GM12865 (cell line): Measurements from ENCODE around the gene PLPP7.

Source experiments
- DNase-seq: peaks from one replicate; pipeline ENCODE4 v3.0.0; 2010; ENCODE audit warnings: low read depth
- H3K4me3 ChIP-seq: 2 replicates; pipeline ENCODE4 v1.5.1; 2011; ENCODE audit warnings: mild to moderate bottlenecking, low read depth, low read length, control low read depth
- CTCF ChIP-seq: IDR thresholded peaks from 2 replicates; pipeline ENCODE4 v1.5.1; 2011; ENCODE audit warnings: low read length, control low read depth, low read depth, inconsistent platforms; ENCODE audit not compliant: insufficient read depth; ENCODE audit errors: missing control alignments

The PLPP7 gene

DNA sequence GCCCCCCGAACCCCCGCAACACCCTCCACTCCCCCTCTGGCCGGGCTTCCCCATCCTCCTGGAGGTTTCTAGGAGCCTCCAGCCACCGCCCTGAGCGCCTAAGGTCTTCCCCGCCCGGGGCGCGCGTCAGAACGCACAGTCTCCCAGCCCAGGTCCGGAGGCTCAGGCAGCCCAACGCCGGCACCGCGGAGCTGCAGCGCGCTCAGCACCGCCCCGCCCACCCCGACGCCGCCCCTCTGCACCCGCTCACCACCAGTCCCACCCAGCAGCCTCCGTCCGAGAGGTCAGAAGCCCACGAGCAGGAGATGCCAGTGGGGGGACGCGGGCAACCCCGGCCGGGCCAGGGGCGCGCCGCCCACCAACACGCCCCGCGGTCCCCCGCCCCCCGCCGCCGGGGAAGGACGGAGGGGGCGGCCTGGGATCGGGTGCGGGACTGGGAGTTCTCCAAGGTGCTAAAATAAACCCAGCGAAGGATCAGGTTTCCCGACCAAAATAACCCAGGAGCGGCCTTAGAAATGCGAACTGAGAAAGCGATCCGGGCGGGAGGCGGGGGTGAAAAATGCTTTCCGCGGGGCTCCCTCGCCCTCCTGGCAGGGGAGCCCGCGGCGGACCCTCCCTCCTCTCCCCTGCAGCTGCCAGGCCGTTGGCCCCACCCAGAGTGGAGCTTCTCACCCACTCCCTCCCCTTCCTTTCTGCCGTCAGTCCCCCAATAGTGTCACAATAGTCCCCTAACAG is 6.7 kb upstream of the PLPP7 start:
- DNase-seq, result no peak
- no peak overlapping the region for H3K4me3 ChIP-seq
- no peak for TF ChIP-seq CTCF

DNA sequence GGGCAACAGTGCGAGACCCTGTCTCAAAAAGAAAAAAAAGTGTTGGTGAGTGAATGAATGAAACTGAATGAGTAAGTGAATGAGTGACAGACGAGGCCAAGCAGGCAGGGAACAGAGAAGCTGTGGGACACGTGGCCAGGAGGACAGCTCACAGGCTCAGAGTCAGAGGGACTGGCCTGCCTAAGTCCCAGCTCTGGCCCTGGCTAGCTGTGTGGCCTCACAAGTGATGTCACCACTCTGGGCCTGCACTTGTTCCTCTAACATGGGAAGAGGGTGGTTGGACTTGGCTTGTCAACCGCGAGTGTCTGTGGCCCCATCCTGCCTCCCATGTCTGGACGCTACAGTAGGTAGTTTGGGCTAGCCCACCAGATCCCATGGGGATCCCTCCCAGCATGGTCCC is 4.7 kb upstream of the PLPP7 start:
- DNase-seq, result no peak
- no peak overlapping the region for H3K4me3 ChIP-seq
- no peak for TF ChIP-seq CTCF

DNA sequence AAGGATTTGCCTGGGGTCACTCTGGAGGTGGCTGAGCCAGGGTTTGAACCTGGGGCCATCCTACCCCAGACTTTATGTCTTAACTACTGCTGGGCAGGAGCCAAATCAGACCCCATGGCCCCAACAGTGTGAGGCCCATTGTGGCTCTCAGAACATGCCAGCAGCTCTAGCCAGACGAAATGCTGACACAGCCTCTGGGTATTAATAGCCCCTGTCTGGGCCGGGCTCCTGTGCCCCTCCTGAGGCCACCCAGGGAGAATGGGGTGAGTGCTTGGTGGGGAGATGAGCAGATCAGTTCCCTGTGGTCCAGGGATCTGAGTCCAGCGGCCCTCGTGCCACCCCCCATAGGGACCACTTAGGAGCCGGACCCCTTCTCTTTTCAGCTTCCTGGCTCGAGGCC is 2.2 kb upstream of the PLPP7 start:
- no peak overlapping the region for H3K4me3 ChIP-seq
- DNase-seq, result no peak
- no peak for TF ChIP-seq CTCF

- TF ChIP-seq CTCF, result no peak
- H3K4me3 ChIP-seq, result no peak overlapping the region
- DNase-seq, result no peak
Observed at GRCh38 chr9:131288217-131288616, 1.3 kb upstream of the PLPP7 start.

DNA sequence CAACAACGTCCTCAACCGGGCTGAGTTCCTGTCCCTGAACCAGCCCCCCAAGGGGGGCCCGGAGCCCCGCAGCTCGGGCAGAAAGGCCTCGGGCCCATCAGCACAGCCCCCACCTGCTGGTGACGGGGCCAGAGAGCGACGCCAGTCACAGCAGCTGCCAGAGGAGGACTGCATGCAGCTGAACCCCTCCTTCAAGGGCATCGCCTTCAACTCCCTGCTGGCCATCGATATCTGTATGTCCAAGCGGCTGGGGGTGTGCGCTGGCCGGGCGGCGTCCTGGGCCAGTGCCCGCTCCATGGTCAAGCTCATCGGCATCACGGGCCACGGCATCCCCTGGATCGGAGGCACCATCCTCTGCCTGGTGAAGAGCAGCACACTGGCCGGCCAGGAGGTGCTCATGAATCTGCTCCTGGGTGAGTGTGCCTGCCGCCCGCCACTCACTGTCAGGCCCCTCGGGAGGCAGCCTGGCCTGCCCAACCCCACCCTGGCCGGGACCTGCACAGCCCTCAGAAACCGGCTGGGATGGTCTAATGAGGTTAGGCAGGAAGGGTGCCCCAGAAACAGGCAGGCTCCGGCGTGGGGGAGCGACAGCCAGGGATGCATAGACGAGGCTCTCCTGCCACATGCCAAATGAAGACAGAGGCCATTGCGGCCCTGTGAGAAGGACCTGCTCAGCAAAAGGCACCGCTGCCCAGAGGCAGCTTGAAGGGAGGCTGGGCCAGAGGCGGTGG is 678 bp downstream of the PLPP7 start:
- DNase-seq, result no peak
- H3K4me3 ChIP-seq, result no peak overlapping the region

DNA sequence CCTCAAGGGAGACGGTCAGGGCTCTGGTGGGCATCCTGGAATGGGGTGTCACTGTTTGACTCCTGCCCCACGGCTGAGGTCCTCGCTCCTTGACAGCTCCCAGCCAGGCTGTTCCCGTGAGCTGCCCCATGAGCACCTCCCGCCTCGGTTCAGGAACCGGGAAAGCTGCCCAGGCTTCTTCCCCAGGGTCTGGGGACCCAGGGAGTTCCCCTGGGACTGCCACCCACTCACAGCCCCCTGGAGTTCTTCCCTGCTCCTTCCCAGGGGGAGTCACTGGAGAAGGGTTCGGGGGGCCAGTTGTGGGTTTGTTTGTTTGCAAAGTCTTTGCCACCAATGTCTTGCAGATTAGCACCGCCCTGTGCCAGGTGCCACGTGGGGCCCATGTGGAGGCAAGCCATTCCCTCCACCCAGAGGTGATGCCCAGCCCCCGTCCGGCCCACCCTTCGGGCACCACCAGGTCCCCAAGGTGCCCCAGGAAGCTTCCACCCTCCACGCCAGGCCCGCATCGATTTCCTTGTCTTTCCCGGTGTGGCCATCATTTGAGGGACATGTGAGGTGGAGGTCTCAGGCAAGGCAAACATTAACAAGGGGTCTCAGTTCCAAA is 1.3 kb downstream of the PLPP7 start:
- TF ChIP-seq CTCF, result no peak
- no peak overlapping the region for H3K4me3 ChIP-seq

More for the DNA sequence above, 678 bp downstream of the PLPP7 start:
- TF ChIP-seq CTCF, result no peak

More for the DNA sequence above, 1.3 kb downstream of the PLPP7 start:
- no peak for DNase-seq
